Stimulated activated CD8-positive, alpha-beta memory T cell treated with anti-CD3 and anti-CD28 coated beads, Interleukin-12 subunit alpha, Interleukin-12 subunit beta, amount 100 ng/mL, for 24 hours (primary cell): ENCODE results near the gene CDK14.
"Not testable (repeated sequence)": the region's sequence is repeated elsewhere in the genome, so short reads cannot be mapped to it uniquely, and the experiment has no call there.

Experiments
- DNase-seq: peaks from one replicate; pipeline ENCODE4 v3.0.0-alpha.2; 2020; ENCODE audit errors: extremely low read depth

CDK14 gene

GRCh38 chr7:90629297-90629918, 33.3 kb downstream of the CDK14 start:
- DNase-seq, result no peak

- no peak for DNase-seq
Measured at GRCh38 chr7:90631502-90631901, 35.4 kb downstream of the CDK14 start.

GRCh38 chr7:90639683-90640082, 43.6 kb downstream of the CDK14 start:
- not testable (repeated sequence) for DNase-seq

- DNase-seq, result no peak
Measured at GRCh38 chr7:90642978-90643377, 46.9 kb downstream of the CDK14 start.

- DNase-seq, result no peak
Measured at GRCh38 chr7:90645784-90646183, 49.7 kb downstream of the CDK14 start.

- no peak for DNase-seq
Measured at GRCh38 chr7:90648107-90648506, 52.0 kb downstream of the CDK14 start.

GRCh38 chr7:90648834-90649233, 52.7 kb downstream of the CDK14 start:
- no peak for DNase-seq

- DNase-seq, result no peak
Measured at GRCh38 chr7:90654718-90655427, 58.8 kb downstream of the CDK14 start.

GRCh38 chr7:90655566-90655965, 59.4 kb downstream of the CDK14 start:
- no peak for DNase-seq

GRCh38 chr7:90657481-90657880, 61.4 kb downstream of the CDK14 start:
- DNase-seq, result no peak

- no peak for DNase-seq
Measured at GRCh38 chr7:90660100-90660499, 64.0 kb downstream of the CDK14 start.

- DNase-seq, result no peak
Measured at GRCh38 chr7:90660819-90661218, 64.7 kb downstream of the CDK14 start.

- no peak for DNase-seq
Measured at GRCh38 chr7:90661290-90662151, 65.4 kb downstream of the CDK14 start.

GRCh38 chr7:90663176-90663575, 67.1 kb downstream of the CDK14 start:
- DNase-seq, result no peak

- no peak for DNase-seq
Measured at GRCh38 chr7:90666186-90666585, 70.1 kb downstream of the CDK14 start.

- DNase-seq, result no peak
Measured at GRCh38 chr7:90668992-90669391, 72.9 kb downstream of the CDK14 start.

- no peak for DNase-seq
Measured at GRCh38 chr7:90669492-90669891, 73.4 kb downstream of the CDK14 start.

GRCh38 chr7:90671571-90671970, 75.5 kb downstream of the CDK14 start:
- no peak for DNase-seq

GRCh38 chr7:90672210-90672609, 76.1 kb downstream of the CDK14 start:
- DNase-seq, result no peak

GRCh38 chr7:90674625-90675024, 78.5 kb downstream of the CDK14 start:
- no peak for DNase-seq

- DNase-seq, result no peak
Measured at GRCh38 chr7:90675982-90676381, 79.9 kb downstream of the CDK14 start.

- no peak for DNase-seq
Measured at GRCh38 chr7:90677486-90678404, 81.6 kb downstream of the CDK14 start.
